Upper lobe of left lung (tissue), 6 donors: Measurements from ENCODE around the gene RNF19B. TPM values are rescaled to one million over a fixed set of nuclear protein-coding genes. Genes with fewer than 3 reads are reported as not detected.
A peak's percentile ranks its signal among the peaks of the same experiment; 100 is the strongest.

Source experiments
- ATAC-seq, 2 donors: fragments of 200-7000 bp; cut with Tn5 transposase; one replicate each; pipeline ENCODE4 v1.9.1; 2022; ENCODE audit warnings: mild to moderate bottlenecking in 2 of 2, moderate library complexity in 2 of 2; ENCODE audit not compliant: low FRiP score in 2 of 2
- DNase-seq, 2 donors: peaks; one replicate each; pipeline ENCODE4 v3.0.0-alpha.2; 2019 to 2020
- H3K27ac ChIP-seq, 4 donors: fragments of 200-600 bp; sonication (generic); one replicate each; pipeline ENCODE4 v1.5.1; 2016 to 2019
- H3K27me3 ChIP-seq, 4 donors: fragments of 200-600 bp; sonication (generic); one replicate each; pipeline ENCODE4 v1.5.1; 2017 to 2019
- H3K36me3 ChIP-seq, 4 donors: fragments of 200-600 bp; sonication (generic); one replicate each; pipeline ENCODE4 v1.5.1; 2016 to 2019
- H3K4me1 ChIP-seq, 4 donors: fragments of 200-600 bp; sonication (generic); one replicate each; pipeline ENCODE4 v1.5.1; 2018 to 2019
- H3K4me3 ChIP-seq, 4 donors: fragments of 200-600 bp; sonication (generic); one replicate each; pipeline ENCODE4 v1.5.1; 2017 to 2019; ENCODE audit warnings: mild to moderate bottlenecking in 2 of 4, moderate library complexity in 1 of 4
- H3K9me3 ChIP-seq, 4 donors: fragments of 200-600 bp; sonication (generic); one replicate each; pipeline ENCODE4 v1.5.1; 2018 to 2019
- CTCF ChIP-seq, 6 experiments: fragments of 450-650 bp in 4 of 6; fragments of 200-600 bp in 2 of 6; sonication (generic) in 2 of 6; IDR thresholded peaks; one replicate each; pipeline ENCODE4 v1.5.1; 2016 to 2019; ENCODE audit warnings: antibody characterized with exemption in 6 of 6
- EP300 ChIP-seq, 4 donors: sonication (generic); formaldehyde crosslinking; IDR thresholded peaks; one replicate each; pipeline ENCODE4 v1.5.1; 2017; ENCODE audit warnings: antibody characterized with exemption in 4 of 4, control low read depth in 2 of 4
- POLR2A ChIP-seq, 4 donors: fragments of 450-650 bp; IDR thresholded peaks; one replicate each; pipeline ENCODE4 v1.5.1; 2016 to 2017; ENCODE audit warnings: antibody characterized with exemption in 4 of 4, mild to moderate bottlenecking in 2 of 4
- POLR2AphosphoS5 ChIP-seq, 2 donors: sonication (generic); formaldehyde crosslinking; IDR thresholded peaks; one replicate each; pipeline ENCODE4 v1.5.1; 2017; ENCODE audit warnings: antibody characterized with exemption in 2 of 2
- WGBS, 2 donors: methylation state at CpG; one replicate each; pipeline ENCODE4 v1.1.5; 2017 to 2018; 5-methylcytosine and 5-hydroxymethylcytosine counted together
- total RNA-seq, 6 donors: library from RNA; depleted of rRNA in 4 of 6; stranded (reverse); fragments of >200 nt in 4 of 6; gene quantifications; one replicate each; pipeline versions ENCODE4 v1.1.0 to v1.2.1, GENCODE V29; 2016 to 2021
- donor health status: DM: no; HTN: no; CAD: no; lungs with moderate emphysema.
- donor health status: DM: no; HTN: yes; CAD: no; lungs with severe emphysema.

Gene RNF19B
- total RNA-seq, 6 donors from 2014 or later = 28.7 to 44.5 (median 37.4) TPM

GRCh38 chr1:33009561-33009960 is 45.0 kb upstream of the RNF19B start:
- Histone ChIP-seq H3K9me3 (no peaks in the 10 kb centered on the region), H3K27me3 (no peaks in the 10 kb centered on the region), H3K4me3 (no peak overlapping the region), H3K36me3 (peaks cover 0 to 33% (median 25%) of the 10 kb centered on the region in 4 donors), H3K27ac (peak overlapping the region; percentile 20 to 82 (median 78)), H3K4me1 (peaks cover 53 to 75% (median 64%) of the 10 kb centered on the region in 4 donors)
- DNase-seq (no peak), ATAC-seq (no peak)
- TF ChIP-seq POLR2A (IDR thresholded peaks at IDR 0.05) (no peak), POLR2AphosphoS5 (IDR thresholded peaks at IDR 0.05) (no peak), EP300 (IDR thresholded peaks at IDR 0.05) (no peak), CTCF (IDR thresholded peaks at IDR 0.05) (no peak)
- WGBS, 2 donors = 0 to 21% methylated on average over 1 of the region's 1 CpG

- Histone ChIP-seq H3K4me1 (peaks cover 53 to 75% (median 64%) of the 10 kb centered on the region in 4 donors), H3K27ac (peak overlapping the region; percentile 7 to 82 (median 78)), H3K9me3 (no peaks in the 10 kb centered on the region), H3K27me3 (no peaks in the 10 kb centered on the region), H3K36me3 (peaks cover 0 to 22% (median 17%) of the 10 kb centered on the region in 4 donors), H3K4me3 (no peak overlapping the region)
- ATAC-seq (peak; percentile 46 to 91), DNase-seq (peak in 1 of 2 donors; percentile 91)
- 57 to 64% methylated on average over 10 to 13 of the region's 13 CpGs for WGBS, 2 donors
- peak; percentile 70 to 71 for TF ChIP-seq POLR2AphosphoS5 (IDR thresholded peaks at IDR 0.05)
- peak in 3 of 4 donors; percentile 10 to 86 (median 21) for TF ChIP-seq EP300 (IDR thresholded peaks at IDR 0.05)
- peak in 1 of 4 donors; percentile 14 for TF ChIP-seq POLR2A (IDR thresholded peaks at IDR 0.05)
- TF ChIP-seq CTCF (IDR thresholded peaks at IDR 0.05) = no peak
These were observed 43.7 kb upstream of the RNF19B start for GRCh38 chr1:33008051-33008914.

GRCh38 chr1:33007190-33008050 is 42.8 kb upstream of the RNF19B start:
- Histone ChIP-seq H3K27me3 (no peaks in the 10 kb centered on the region), H3K36me3 (peaks cover 0 to 13% (median 9%) of the 10 kb centered on the region in 4 donors), H3K4me3 (no peak overlapping the region), H3K27ac (peak overlapping the region; percentile 7 to 82 (median 78)), H3K9me3 (no peaks in the 10 kb centered on the region), H3K4me1 (peaks cover 53 to 75% (median 64%) of the 10 kb centered on the region in 4 donors)
- 48 to 51% methylated on average over 6 of the region's 6 CpGs for WGBS, 2 donors
- TF ChIP-seq POLR2AphosphoS5 (IDR thresholded peaks at IDR 0.05) (peak; percentile 20 to 28), CTCF (IDR thresholded peaks at IDR 0.05) (peak; percentile 17 to 66 (median 54)), EP300 (IDR thresholded peaks at IDR 0.05) (no peak), POLR2A (IDR thresholded peaks at IDR 0.05) (no peak)
- ATAC-seq = peak; percentile 78 to 87
- peak in 1 of 2 donors; percentile 85 for DNase-seq

GRCh38 chr1:33005838-33006421 is 41.3 kb upstream of the RNF19B start:
- ATAC-seq (no peak), DNase-seq (no peak)
- no peaks in the 10 kb centered on the region for H3K9me3 ChIP-seq
- 60 to 63% methylated on average over 8 to 9 of the region's 9 CpGs for WGBS, 2 donors
- H3K36me3 ChIP-seq = peaks cover 0 to 10% (median 5%) of the 10 kb centered on the region in 4 donors
- H3K27me3 ChIP-seq = no peaks in the 10 kb centered on the region
- H3K4me1 ChIP-seq = peaks cover 48 to 70% (median 57%) of the 10 kb centered on the region in 4 donors
- no peak for TF ChIP-seq POLR2AphosphoS5 (IDR thresholded peaks at IDR 0.05)
- no peak for TF ChIP-seq EP300 (IDR thresholded peaks at IDR 0.05)
- no peak for TF ChIP-seq CTCF (IDR thresholded peaks at IDR 0.05)
- H3K4me3 ChIP-seq = no peak overlapping the region
- peak overlapping the region in 2 of 4 donors; percentile 16 to 19 for H3K27ac ChIP-seq
